HuH-7 (cell line): ENCODE results near the gene CTSL.

Experiments
- DNase-seq: peaks from one replicate; pipeline ENCODE4 v3.0.0; 2011; ENCODE audit warnings: low spot score

CTSL gene

GRCh38 chr9:87760529-87760928 lies 34.6 kb downstream of the CTSL start:
- no peak for DNase-seq

GRCh38 chr9:87763286-87763685 lies 37.4 kb downstream of the CTSL start:
- no peak for DNase-seq

GRCh38 chr9:87765521-87765920 lies 39.6 kb downstream of the CTSL start:
- no peak for DNase-seq

- no peak for DNase-seq
Observed at GRCh38 chr9:87766697-87767096, 40.8 kb downstream of the CTSL start.

- no peak for DNase-seq
Observed at GRCh38 chr9:87770616-87771315, 44.8 kb downstream of the CTSL start.

GRCh38 chr9:87771316-87772006 lies 45.5 kb downstream of the CTSL start:
- no peak for DNase-seq

- DNase-seq, result no peak
Observed at GRCh38 chr9:87776481-87777379, 50.8 kb downstream of the CTSL start.

- DNase-seq, result no peak
Observed at GRCh38 chr9:87778996-87779395, 53.1 kb downstream of the CTSL start.
